ENCODE results near the gene SLC4A3.

SLC4A3 gene

DNA sequence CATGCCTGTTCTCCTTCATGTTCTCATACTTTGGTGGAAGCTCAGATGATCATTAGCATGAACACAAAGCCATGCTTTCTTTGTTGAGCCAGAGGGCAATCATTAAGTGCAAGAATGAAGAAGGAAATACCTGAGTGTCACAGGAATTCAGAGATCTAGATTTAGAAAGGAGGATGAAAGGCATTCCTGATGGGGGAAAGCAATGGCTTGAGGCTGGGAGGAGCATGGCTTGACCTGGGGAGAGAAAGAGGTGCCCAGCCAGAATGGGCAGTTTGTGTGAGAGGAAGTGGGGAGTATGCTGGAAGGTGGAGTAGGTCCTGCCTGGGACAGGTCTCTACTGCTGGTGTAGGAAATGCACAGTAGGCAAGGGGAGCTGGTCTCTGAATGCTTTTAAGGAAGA, 35.1 kb downstream of the SLC4A3 start:
- Mint-ChIP-seq H3K9me3 (peaks cover 28% of the 10 kb centered on the region), H3K4me3 (no peak overlapping the region), H3K27ac (no peak overlapping the region), H3K27me3 (ENCODE audit: low read depth, poor library complexity) (peaks cover 11% of the 10 kb centered on the region), H3K36me3 (ENCODE audit: low read depth) (no peaks in the 10 kb centered on the region), H3K4me1 (peaks cover 29% of the 10 kb centered on the region)
- DNase-seq = no peak
- TF ChIP-seq CTCF (IDR thresholded peaks at IDR 0.05) = no peak

- Mint-ChIP-seq H3K27me3 (ENCODE audit: low read depth, poor library complexity) (peaks cover 6% of the 10 kb centered on the region), H3K36me3 (ENCODE audit: low read depth) (no peaks in the 10 kb centered on the region), H3K4me1 (peaks cover 29% of the 10 kb centered on the region), H3K27ac (no peak overlapping the region), H3K9me3 (peaks cover 28% of the 10 kb centered on the region), H3K4me3 (no peak overlapping the region)
- TF ChIP-seq CTCF (IDR thresholded peaks at IDR 0.05) = no peak
- DNase-seq = no peak
Measured at GRCh38 chr2:219663116-219663762, 35.8 kb downstream of the SLC4A3 start.

GRCh38 chr2:219664041-219664440, 36.6 kb downstream of the SLC4A3 start:
- no peak for DNase-seq
- no peak overlapping the region for H3K27ac Mint-ChIP-seq
- peaks cover 29% of the 10 kb centered on the region for H3K4me1 Mint-ChIP-seq
- H3K27me3 Mint-ChIP-seq (ENCODE audit: low read depth, poor library complexity) = peaks cover 4% of the 10 kb centered on the region
- no peak for TF ChIP-seq CTCF (IDR thresholded peaks at IDR 0.05)
- H3K4me3 Mint-ChIP-seq = no peak overlapping the region
- no peaks in the 10 kb centered on the region for H3K36me3 Mint-ChIP-seq (ENCODE audit: low read depth)
- peaks cover 28% of the 10 kb centered on the region for H3K9me3 Mint-ChIP-seq

GRCh38 chr2:219664944-219665343, 37.5 kb downstream of the SLC4A3 start:
- no peak for DNase-seq
- no peak for TF ChIP-seq CTCF (IDR thresholded peaks at IDR 0.05)
- no peaks in the 10 kb centered on the region for H3K27me3 Mint-ChIP-seq (ENCODE audit: low read depth, poor library complexity)
- peak overlapping the region; percentile 57 for H3K27ac Mint-ChIP-seq
- peaks cover 29% of the 10 kb centered on the region for H3K4me1 Mint-ChIP-seq
- no peak overlapping the region for H3K4me3 Mint-ChIP-seq
- no peaks in the 10 kb centered on the region for H3K36me3 Mint-ChIP-seq (ENCODE audit: low read depth)
- peaks cover 28% of the 10 kb centered on the region for H3K9me3 Mint-ChIP-seq

GRCh38 chr2:219665926-219666325, 38.5 kb downstream of the SLC4A3 start:
- Mint-ChIP-seq H3K36me3 (ENCODE audit: low read depth) (no peaks in the 10 kb centered on the region), H3K27me3 (ENCODE audit: low read depth, poor library complexity) (no peaks in the 10 kb centered on the region), H3K9me3 (peaks cover 19% of the 10 kb centered on the region), H3K4me1 (peaks cover 29% of the 10 kb centered on the region), H3K27ac (no peak overlapping the region), H3K4me3 (no peak overlapping the region)
- DNase-seq = no peak
- TF ChIP-seq CTCF (IDR thresholded peaks at IDR 0.05) = no peak

- no peak for DNase-seq
- peak overlapping the region; percentile 47 for H3K27ac Mint-ChIP-seq
- H3K4me3 Mint-ChIP-seq = no peak overlapping the region
- H3K27me3 Mint-ChIP-seq (ENCODE audit: low read depth, poor library complexity) = peaks cover 9% of the 10 kb centered on the region
- H3K4me1 Mint-ChIP-seq = peaks cover 36% of the 10 kb centered on the region
- no peaks in the 10 kb centered on the region for H3K36me3 Mint-ChIP-seq (ENCODE audit: low read depth)
- peaks cover 5% of the 10 kb centered on the region for H3K9me3 Mint-ChIP-seq
- no peak for TF ChIP-seq CTCF (IDR thresholded peaks at IDR 0.05)
Measured at GRCh38 chr2:219668316-219668715, 40.9 kb downstream of the SLC4A3 start.

Data from nephron progenitor cell (in vitro differentiated cells).